ENCODE results near the gene INTS11.

INTS11 gene

GRCh38 chr1:1285102-1285571, 39.3 kb downstream of the INTS11 start:
- DNase-seq (ENCODE audit: low read depth), result no peak

- no peak for DNase-seq (ENCODE audit: low read depth)
These were observed 40.0 kb downstream of the INTS11 start for GRCh38 chr1:1284221-1285101.

- DNase-seq (ENCODE audit: low read depth), result peak; percentile 52
These were observed 40.6 kb downstream of the INTS11 start for GRCh38 chr1:1283821-1284220.

GRCh38 chr1:1282998-1283397, 41.5 kb downstream of the INTS11 start:
- peak; percentile 71 for DNase-seq (ENCODE audit: low read depth)

- peak; percentile 88 for DNase-seq (ENCODE audit: low read depth)
These were observed 42.7 kb downstream of the INTS11 start for GRCh38 chr1:1281533-1282321.

- no peak for DNase-seq (ENCODE audit: low read depth)
These were observed 43.5 kb downstream of the INTS11 start for GRCh38 chr1:1280782-1281481.

GRCh38 chr1:1279028-1279427, 45.4 kb downstream of the INTS11 start:
- DNase-seq (ENCODE audit: low read depth), result no peak

- no peak for DNase-seq (ENCODE audit: low read depth)
These were observed 45.8 kb downstream of the INTS11 start for GRCh38 chr1:1278620-1279019.

- peak; percentile 30 for DNase-seq (ENCODE audit: low read depth)
These were observed 48.6 kb downstream of the INTS11 start for GRCh38 chr1:1275836-1276235.

GRCh38 chr1:1274931-1275431, 49.5 kb downstream of the INTS11 start:
- no peak for DNase-seq (ENCODE audit: low read depth)

GRCh38 chr1:1274299-1274930, 50.0 kb downstream of the INTS11 start:
- no peak for DNase-seq (ENCODE audit: low read depth)

GRCh38 chr1:1273512-1274298, 50.8 kb downstream of the INTS11 start, which contains the start of gene UBE2J2:
Gene UBE2J2 (minus strand): TSS chr1:1273854. CDS start chr1:1267992, 5,862 bp downstream.
- DNase-seq (ENCODE audit: low read depth), result peak; percentile 92

GRCh38 chr1:1273209-1273511, 51.3 kb downstream of the INTS11 start:
- DNase-seq (ENCODE audit: low read depth), result peak; percentile 24

- DNase-seq (ENCODE audit: low read depth), result peak; percentile 30
These were observed 51.9 kb downstream of the INTS11 start for GRCh38 chr1:1272341-1273208.

- no peak for DNase-seq (ENCODE audit: low read depth)
These were observed 53.6 kb downstream of the INTS11 start for GRCh38 chr1:1270813-1271212.

GRCh38 chr1:1268284-1268682, 56.2 kb downstream of the INTS11 start:
- no peak for DNase-seq (ENCODE audit: low read depth)

GRCh38 chr1:1267488-1268283, 56.8 kb downstream of the INTS11 start:
- no peak for DNase-seq (ENCODE audit: low read depth)

- peak; percentile 100 for DNase-seq (ENCODE audit: low read depth)
These were observed 59.6 kb downstream of the INTS11 start for GRCh38 chr1:1264868-1265272.

GRCh38 chr1:1264026-1264425, 60.4 kb downstream of the INTS11 start:
- DNase-seq (ENCODE audit: low read depth), result no peak
